Heart left ventricle (tissue), 13 donors: Measurements from ENCODE around the gene RPL39L.

Experiments
- POLR2A ChIP-seq, 2 donors: fragments of 450-650 bp; IDR thresholded peaks; one replicate each; pipeline ENCODE4 v1.6.1; 2017; ENCODE audit warnings: antibody characterized with exemption in 2 of 2, mild to moderate bottlenecking in 2 of 2, moderate library complexity in 2 of 2
- TF ChIP-seq, protein P1 (sequence below), 12 donors: fragments of 200-600 bp; sonication (generic) in 4 of 12; IDR thresholded peaks; one replicate each; pipeline versions ENCODE4 v1.5.0 to v1.8.0; 2018 to 2022; ENCODE audit warnings: antibody characterized with exemption in 12 of 12, mild to moderate bottlenecking in 5 of 12
- donor health status: ischemic (EF 13 %, LVEDD 7.1; RV severe dilation, severe dysfunction).
- donor health status: DM: no; HTN: yes; CAD: no.
- donor health status: DM: no; HTN: no; CAD: no.
- donor health status: ischemic (EF 25% LVEDD 6.9; RV normal size, moderate dysfunction).
- donor health status: ischemic (EF 25% LVEDD 5.7; RV mildly dilated, moderate dysfunction).
- donor health status: ischemic (EF 35%, LVEDD 5.7; RV mildly dilated, moderate dysfunction).
- donor health status: nonischemic (EF 11% LVEDD 7.7; RV severe dilation, severe dysfunction).
- donor health status: DM: yes; HTN: yes; CAD: no.
- donor health status: PGD.
- donor health status: ischemic (EF 29% LVEDD 5.4; RV normal size, mild dysfunction).
- donor health status: nonischemic (EF 23%, LVEDD 6.1; RV moderate dilation, normal function).

DNA sequence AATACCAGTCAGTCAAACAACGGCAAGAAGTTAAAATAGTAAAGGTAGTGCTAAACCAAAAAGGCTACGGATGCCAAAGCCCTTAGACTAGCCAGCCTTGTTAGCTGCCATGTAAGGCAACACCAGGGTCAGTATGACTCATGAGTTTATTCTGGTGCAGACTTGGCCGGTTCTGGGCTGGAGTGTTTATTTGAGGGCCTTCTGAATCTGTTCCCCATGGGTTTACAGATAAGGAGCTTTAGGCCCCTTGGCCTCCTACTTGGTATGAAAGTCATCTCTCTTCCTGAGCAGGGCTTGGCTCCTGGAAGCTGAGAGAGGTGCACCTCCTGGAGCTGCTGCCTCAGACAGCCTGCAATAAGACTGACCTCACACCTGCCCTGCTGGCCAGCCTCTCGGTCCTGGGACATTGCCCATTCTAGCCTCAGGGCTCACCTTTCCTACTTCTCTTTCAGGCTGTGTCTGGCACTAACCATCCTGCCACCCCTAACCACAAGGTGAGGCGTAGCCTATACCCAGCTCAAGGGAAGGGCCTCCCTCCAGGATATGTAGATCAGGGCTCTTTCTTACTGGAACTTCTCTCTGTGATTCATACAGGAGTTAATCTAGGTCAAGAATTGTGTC, 47.6 kb upstream of the RPL39L start:
- TF ChIP-seq, protein P1, sequence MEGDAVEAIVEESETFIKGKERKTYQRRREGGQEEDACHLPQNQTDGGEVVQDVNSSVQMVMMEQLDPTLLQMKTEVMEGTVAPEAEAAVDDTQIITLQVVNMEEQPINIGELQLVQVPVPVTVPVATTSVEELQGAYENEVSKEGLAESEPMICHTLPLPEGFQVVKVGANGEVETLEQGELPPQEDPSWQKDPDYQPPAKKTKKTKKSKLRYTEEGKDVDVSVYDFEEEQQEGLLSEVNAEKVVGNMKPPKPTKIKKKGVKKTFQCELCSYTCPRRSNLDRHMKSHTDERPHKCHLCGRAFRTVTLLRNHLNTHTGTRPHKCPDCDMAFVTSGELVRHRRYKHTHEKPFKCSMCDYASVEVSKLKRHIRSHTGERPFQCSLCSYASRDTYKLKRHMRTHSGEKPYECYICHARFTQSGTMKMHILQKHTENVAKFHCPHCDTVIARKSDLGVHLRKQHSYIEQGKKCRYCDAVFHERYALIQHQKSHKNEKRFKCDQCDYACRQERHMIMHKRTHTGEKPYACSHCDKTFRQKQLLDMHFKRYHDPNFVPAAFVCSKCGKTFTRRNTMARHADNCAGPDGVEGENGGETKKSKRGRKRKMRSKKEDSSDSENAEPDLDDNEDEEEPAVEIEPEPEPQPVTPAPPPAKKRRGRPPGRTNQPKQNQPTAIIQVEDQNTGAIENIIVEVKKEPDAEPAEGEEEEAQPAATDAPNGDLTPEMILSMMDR (IDR thresholded peaks at IDR 0.05), result no peak
- TF ChIP-seq POLR2A (IDR thresholded peaks at IDR 0.05), result no peak
